ENCODE measurements around the gene SSH3.
A peak's percentile ranks its signal among the peaks of the same experiment; 100 is the strongest.

SSH3 gene

DNA sequence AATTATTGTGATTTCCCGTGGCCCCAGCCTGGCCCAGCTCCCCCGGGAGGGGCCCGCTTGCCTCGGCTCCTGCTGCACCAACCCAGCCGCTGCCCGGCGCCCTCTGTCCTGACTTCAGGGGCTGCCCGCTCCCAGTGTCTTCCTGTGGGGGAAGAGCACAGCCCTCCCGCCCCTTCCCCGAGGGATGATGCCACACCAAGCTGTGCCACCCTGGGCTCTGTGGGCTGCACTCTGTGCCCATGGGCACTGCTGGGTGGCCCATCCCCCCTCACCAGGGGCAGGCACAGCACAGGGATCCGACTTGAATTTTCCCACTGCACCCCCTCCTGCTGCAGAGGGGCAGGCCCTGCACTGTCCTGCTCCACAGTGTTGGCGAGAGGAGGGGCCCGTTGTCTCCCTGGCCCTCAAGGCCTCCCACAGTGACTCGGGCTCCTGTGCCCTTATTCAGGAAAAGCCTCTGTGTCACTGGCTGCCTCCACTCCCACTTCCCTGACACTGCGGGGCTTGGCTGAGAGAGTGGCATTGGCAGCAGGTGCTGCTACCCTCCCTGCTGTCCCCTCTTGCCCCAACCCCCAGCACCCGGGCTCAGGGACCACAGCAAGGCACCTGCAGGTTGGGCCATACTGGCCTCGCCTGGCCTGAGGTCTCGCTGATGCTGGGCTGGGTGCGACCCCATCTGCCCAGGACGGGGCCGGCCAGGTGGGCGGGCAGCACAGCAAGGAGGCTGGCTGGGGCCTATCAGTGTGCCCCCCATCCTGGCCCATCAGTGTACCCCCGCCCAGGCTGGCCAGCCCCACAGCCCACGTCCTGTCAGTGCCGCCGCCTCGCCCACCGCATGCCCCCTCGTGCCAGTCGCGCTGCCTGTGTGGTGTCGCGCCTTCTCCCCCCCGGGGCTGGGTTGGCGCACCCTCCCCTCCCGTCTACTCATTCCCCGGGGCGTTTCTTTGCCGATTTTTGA, 17.5 kb upstream of the SSH3 start:
- TF ChIP-seq CTCF (IDR thresholded peaks at IDR 0.05; ENCODE audit: low read depth, low read length, missing control alignments) = no peak
- DNase-seq (ENCODE audit: extremely low read depth, low read depth) = no peak
- H3K4me3 ChIP-seq (replicated peaks; ENCODE audit: low read depth, low read length) = no peak overlapping the region

DNA sequence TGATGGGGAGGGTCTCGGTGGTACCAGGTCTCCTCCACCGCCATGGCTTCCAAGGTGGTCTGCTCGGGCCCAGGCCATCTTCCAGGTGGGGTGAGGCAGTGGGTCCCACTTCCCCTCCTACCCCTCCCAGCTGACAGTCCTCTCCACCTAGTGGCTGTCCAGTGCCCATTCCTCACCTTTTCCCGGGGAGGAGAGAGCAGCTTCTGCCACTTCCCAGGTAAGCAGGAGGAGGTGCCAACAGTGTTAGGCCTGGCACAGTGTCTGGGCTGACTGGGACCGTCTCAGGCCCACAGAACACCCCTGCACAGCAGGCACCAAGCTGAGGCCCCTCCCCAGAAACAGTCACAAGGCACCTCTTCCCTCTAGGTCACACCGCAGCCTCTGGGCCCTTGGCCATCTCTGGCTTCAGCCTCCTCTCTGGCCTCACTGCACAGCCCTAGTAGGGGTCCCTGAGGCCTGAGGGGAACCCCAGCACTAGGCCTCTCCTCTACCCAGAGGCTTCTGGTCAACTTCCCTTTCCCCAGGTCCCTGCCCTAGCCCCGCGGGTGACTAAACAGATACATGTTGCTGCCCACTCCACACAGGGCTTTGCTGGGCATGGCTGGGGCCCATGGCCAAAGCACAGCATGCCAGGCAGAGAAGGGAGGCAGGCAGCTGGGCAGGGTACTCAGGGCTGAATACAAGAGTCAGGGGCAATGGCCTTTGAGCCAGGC, 16.6 kb upstream of the SSH3 start:
- no peak overlapping the region for H3K4me3 ChIP-seq (replicated peaks; ENCODE audit: low read depth, low read length)
- TF ChIP-seq CTCF (IDR thresholded peaks at IDR 0.05; ENCODE audit: low read depth, low read length, missing control alignments) = no peak
- no peak for DNase-seq (ENCODE audit: extremely low read depth, low read depth)

DNA sequence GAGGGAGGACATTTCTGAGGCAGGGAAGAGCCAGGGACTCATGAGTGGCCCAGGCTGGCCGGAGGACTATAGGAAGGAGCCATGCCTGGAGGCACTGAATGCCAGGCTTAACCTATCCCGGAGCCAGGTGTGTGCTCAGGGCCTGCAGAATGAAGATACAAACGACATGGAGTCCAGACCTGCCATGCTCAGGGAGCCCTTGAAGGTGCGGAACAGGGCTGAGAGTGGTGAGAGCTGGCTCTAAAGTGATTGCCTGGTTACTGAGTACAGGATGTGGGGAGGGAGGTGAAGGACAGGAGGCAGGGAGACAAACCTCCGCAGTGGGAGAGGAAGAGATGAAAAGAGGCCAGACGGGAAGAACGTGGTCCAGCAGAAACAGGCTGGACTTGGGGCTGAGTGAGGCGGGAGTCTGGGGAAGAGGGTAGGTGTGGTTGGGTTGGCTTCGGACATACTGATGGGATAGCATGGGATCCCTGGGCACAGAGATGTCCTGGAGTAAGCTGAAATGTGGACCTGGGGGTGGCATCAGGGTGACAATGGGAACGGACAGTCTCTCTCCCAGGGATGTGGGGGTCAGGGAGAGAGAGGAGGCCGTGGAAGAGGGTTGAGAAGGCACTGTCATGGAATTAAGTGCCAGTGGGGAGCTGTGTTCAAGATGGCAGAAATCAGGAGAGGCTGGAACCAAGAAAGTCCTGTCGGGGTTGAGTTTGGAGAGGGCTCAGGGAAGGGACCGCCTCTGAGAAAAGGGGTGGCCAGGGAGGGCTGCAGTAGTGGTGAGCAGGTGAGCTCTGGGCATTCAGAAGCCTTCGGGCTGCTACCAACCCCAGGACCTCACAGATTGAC, 15.8 kb upstream of the SSH3 start:
- peak overlapping the region; percentile 52 for H3K4me3 ChIP-seq (replicated peaks; ENCODE audit: low read depth, low read length)
- no peak for DNase-seq (ENCODE audit: extremely low read depth, low read depth)
- no peak for TF ChIP-seq CTCF (IDR thresholded peaks at IDR 0.05; ENCODE audit: low read depth, low read length, missing control alignments)

DNA sequence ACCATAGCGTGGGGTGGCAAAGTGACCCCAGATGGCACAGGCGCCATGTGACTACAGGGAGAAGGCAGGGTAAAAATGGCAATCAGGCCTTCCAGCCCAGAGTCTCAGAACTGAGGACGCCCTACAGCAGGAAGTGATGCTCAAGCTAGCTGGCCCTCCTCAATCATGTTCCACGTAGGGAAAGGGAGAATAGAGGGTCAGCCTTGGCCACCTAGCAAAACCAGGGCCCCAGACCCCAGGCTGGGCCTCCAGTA, 15.2 kb upstream of the SSH3 start:
- no peak for DNase-seq (ENCODE audit: extremely low read depth, low read depth)
- H3K4me3 ChIP-seq (replicated peaks; ENCODE audit: low read depth, low read length) = peak overlapping the region; percentile 52
- TF ChIP-seq CTCF (IDR thresholded peaks at IDR 0.05; ENCODE audit: low read depth, low read length, missing control alignments) = no peak

GRCh38 chr11:67288452-67289225, 14.7 kb upstream of the SSH3 start:
- peak overlapping the region; percentile 52 for H3K4me3 ChIP-seq (replicated peaks; ENCODE audit: low read depth, low read length)
- TF ChIP-seq CTCF (IDR thresholded peaks at IDR 0.05; ENCODE audit: low read depth, low read length, missing control alignments) = peak; percentile 25
- DNase-seq (ENCODE audit: extremely low read depth, low read depth) = peak; percentile 35

GRCh38 chr11:67289226-67289650, 14.1 kb upstream of the SSH3 start, which contains the start of gene ANKRD13D:
Gene ANKRD13D, plus strand, starts transcription at chr11:67289303. Its CDS starts 158 bp downstream, at chr11:67289461.
- peak within 1 kb of the TSS; percentile 52 for H3K4me3 ChIP-seq (replicated peaks; ENCODE audit: low read depth, low read length)
- TF ChIP-seq CTCF (IDR thresholded peaks at IDR 0.05; ENCODE audit: low read depth, low read length, missing control alignments) = no peak
- no peak for DNase-seq (ENCODE audit: extremely low read depth, low read depth)
